IMR-90 (cell line): ENCODE data around the gene WASF1. TPM values are rescaled to one million over a fixed set of nuclear protein-coding genes. Genes with fewer than 3 reads are reported as not detected.

Experiments
- ATAC-seq: fragments of 200-7000 bp; cut with Tn5 transposase; 2 replicates; pipeline ENCODE4 v1.9.1; 2020; ENCODE audit warnings: low read depth, mild to moderate bottlenecking, moderate library complexity
- BruUV-seq: library from RNA; stranded (reverse); fragments of 400-500 nt; replicated peaks from 2 replicates; lab custom pipeline; 2021; lab: Mats Ljungman, UMichigan
- CTCF ChIA-PET: fragments of 300-600 bp; formaldehyde crosslinking; extraction: SDS; loops from one replicate; lab custom pipeline; 2021; ENCODE audit warnings: antibody characterized with exemption; lab: Yijun Ruan, JAX
- POLR2A ChIA-PET: fragments of 300-600 bp; sonication (Branson Sonifier 250); formaldehyde crosslinking; loops from one replicate; lab custom pipeline; 2022; ENCODE audit warnings: antibody characterized with exemption; ENCODE audit not compliant: unreplicated experiment; lab: Charles Lee
- DNase-seq: peaks from one replicate; pipeline ENCODE4 v3.0.0; 2013
- H2AFZ ChIP-seq: replicated peaks from 2 replicates; pipeline ENCODE3; 2013; ENCODE audit warnings: low read length, mild to moderate bottlenecking; ENCODE audit not compliant: poor library complexity
- H2AK5ac ChIP-seq: 2 replicates; pipeline ENCODE4 v1.6.1; 2013; ENCODE audit warnings: low read depth, low read length, inconsistent platforms
- H2AK9ac ChIP-seq: replicated peaks from 2 replicates; pipeline ENCODE3; 2013; ENCODE audit warnings: mild to moderate bottlenecking, low read depth, low read length, moderate library complexity; ENCODE audit not compliant: poor library complexity
- H2BK120ac ChIP-seq: 2 replicates; pipeline ENCODE4 v1.6.1; 2013; ENCODE audit warnings: low read depth, low read length, inconsistent platforms
- H2BK15ac ChIP-seq: 3 replicates; pipeline ENCODE4 v1.6.1; 2013; ENCODE audit warnings: low read depth, low read length, inconsistent platforms
- H2BK20ac ChIP-seq: 2 replicates; pipeline ENCODE4 v1.6.1; 2013; ENCODE audit warnings: low read depth, mild to moderate bottlenecking, inconsistent platforms, low read length, moderate library complexity
- H2BK5ac ChIP-seq: 2 replicates; pipeline ENCODE4 v1.6.1; 2013; ENCODE audit warnings: mild to moderate bottlenecking, low read depth, low read length, inconsistent platforms; ENCODE audit not compliant: poor library complexity, severe bottlenecking
- H3K14ac ChIP-seq: replicated peaks from 2 replicates; pipeline ENCODE4 v1.6.1; 2013; ENCODE audit warnings: low read depth, low read length, inconsistent platforms
- H3K18ac ChIP-seq: 2 replicates; pipeline ENCODE4 v1.6.1; 2013; ENCODE audit warnings: low read depth, low read length, control low read depth
- H3K23ac ChIP-seq: 2 replicates; pipeline ENCODE4 v1.6.1; 2013; ENCODE audit warnings: low read depth, low read length, inconsistent platforms
- H3K27ac ChIP-seq: 2 replicates; pipeline ENCODE4 v1.5.1; 2013; ENCODE audit warnings: mild to moderate bottlenecking, control low read depth, low read length; ENCODE audit not compliant: insufficient read depth
- H3K27me3 ChIP-seq: 2 replicates; pipeline ENCODE4 v1.6.1; 2013; ENCODE audit warnings: low read length; ENCODE audit not compliant: control insufficient read depth, insufficient read depth
- H3K36me3 ChIP-seq: 2 replicates; pipeline ENCODE4 v1.6.1; 2013; ENCODE audit warnings: low read length, mixed read lengths; ENCODE audit not compliant: control insufficient read depth, insufficient read depth
- H3K4ac ChIP-seq: 2 replicates; pipeline ENCODE4 v1.6.1; 2013; ENCODE audit warnings: low read depth, low read length, inconsistent platforms
- H3K4me1 ChIP-seq: 2 replicates; pipeline ENCODE4 v1.6.1; 2013; ENCODE audit warnings: low read length, mixed read lengths; ENCODE audit not compliant: control insufficient read depth, insufficient read depth
- H3K4me2 ChIP-seq: 2 replicates; pipeline ENCODE4 v1.6.1; 2013; ENCODE audit warnings: low read depth, mild to moderate bottlenecking, control low read depth, low read length, moderate library complexity
- H3K4me3 ChIP-seq: 2 replicates; pipeline ENCODE4 v1.5.1; 2013; ENCODE audit warnings: low read depth, mild to moderate bottlenecking, control low read depth, low read length, moderate library complexity; ENCODE audit not compliant: insufficient read depth
- H3K56ac ChIP-seq: 2 replicates; pipeline ENCODE4 v1.6.1; 2013; ENCODE audit warnings: low read length, inconsistent platforms; ENCODE audit not compliant: insufficient read depth; ENCODE audit errors: extremely low read depth
- H3K79me1 ChIP-seq, 2 experiments: 2 replicates each; pipeline ENCODE4 v1.6.1; 2013; ENCODE audit warnings: low read length in 2 of 2, inconsistent platforms in 1 of 2, low read depth in 1 of 2
- H3K9ac ChIP-seq: 2 replicates; pipeline ENCODE4 v1.6.1; 2013; ENCODE audit warnings: low read depth, low read length, control low read depth
- H3K9me1 ChIP-seq: 2 replicates; pipeline ENCODE4 v1.6.1; 2013; ENCODE audit warnings: low read length, inconsistent platforms; ENCODE audit not compliant: insufficient read depth
- H3K9me3 ChIP-seq: 2 replicates; pipeline ENCODE4 v1.6.1; 2013; ENCODE audit warnings: low read length; ENCODE audit not compliant: control insufficient read depth, insufficient read depth
- H4K20me1 ChIP-seq: 2 replicates; pipeline ENCODE4 v1.6.1; 2013; ENCODE audit warnings: low read length, inconsistent platforms; ENCODE audit not compliant: insufficient read depth
- H4K5ac ChIP-seq: 2 replicates; pipeline ENCODE4 v1.6.1; 2013; ENCODE audit warnings: mild to moderate bottlenecking, low read depth, low read length, control low read depth
- H4K8ac ChIP-seq, 2 experiments: 2 replicates each; pipeline ENCODE4 v1.6.1; 2013; ENCODE audit warnings: low read depth in 2 of 2, low read length in 2 of 2, control low read depth in 1 of 2, inconsistent platforms in 1 of 2
- H4K91ac ChIP-seq: 2 replicates; pipeline ENCODE4 v1.6.1; 2013; ENCODE audit warnings: low read depth, low read length, inconsistent platforms; ENCODE audit not compliant: insufficient read depth
- FOS ChIP-seq: fragments of 150-350 bp; IDR thresholded peaks from 2 replicates; pipeline ENCODE4 v1.6.1; 2016; ENCODE audit warnings: low read depth, low read length
- MAFK ChIP-seq: IDR thresholded peaks from 2 replicates; pipeline ENCODE4 v1.6.1; 2012; ENCODE audit warnings: low read depth, low read length, improper control_type of control experiment
- MXI1 ChIP-seq: IDR thresholded peaks from 2 replicates; pipeline ENCODE4 v1.6.1; 2012; ENCODE audit warnings: low read depth, mild to moderate bottlenecking, low read length, moderate library complexity, borderline replicate concordance
- dilution Hi-C: fragments of 300-500 bp; cut with HindIII; formaldehyde crosslinking; loops from one replicate; pipeline ENCODE4 v1.14.3; 2018; ENCODE audit warnings: low sequenced_read_pairs; ENCODE audit not compliant: unreplicated experiment
- in situ Hi-C: fragments of 300-500 bp; cut with MboI; formaldehyde crosslinking; loops from 3 replicates; pipeline ENCODE4 v1.14.3; 2019; ENCODE audit warnings: low sequenced_read_pairs, inconsistent platforms, mixed read lengths
- intact Hi-C: fragments of 100-400 bp; cut with micrococcal nuclease; formaldehyde crosslinking; loops from 2 replicates; pipeline ENCODE4 v1.10.0; 2022
- polyA plus RNA-seq, 3 experiments: library from polyadenylated mRNA; depleted of rRNA; stranded (reverse); fragments of >200 nt; gene quantifications; 2 replicates each; pipeline ENCODE4 v1.2.3, GENCODE V29; 2012; ENCODE audit warnings: low replicate concordance in 1 of 3
- total RNA-seq: library from RNA; depleted of rRNA; stranded (reverse); fragments of >200 nt; gene quantifications from 2 replicates; pipeline ENCODE4 v1.2.3, GENCODE V29; 2012

The WASF1 gene
- total and polyA plus RNA-seq, 2 of the 4 experiments (the other 2 are of a cell fraction): 3.0 to 17.3 TPM

DNA sequence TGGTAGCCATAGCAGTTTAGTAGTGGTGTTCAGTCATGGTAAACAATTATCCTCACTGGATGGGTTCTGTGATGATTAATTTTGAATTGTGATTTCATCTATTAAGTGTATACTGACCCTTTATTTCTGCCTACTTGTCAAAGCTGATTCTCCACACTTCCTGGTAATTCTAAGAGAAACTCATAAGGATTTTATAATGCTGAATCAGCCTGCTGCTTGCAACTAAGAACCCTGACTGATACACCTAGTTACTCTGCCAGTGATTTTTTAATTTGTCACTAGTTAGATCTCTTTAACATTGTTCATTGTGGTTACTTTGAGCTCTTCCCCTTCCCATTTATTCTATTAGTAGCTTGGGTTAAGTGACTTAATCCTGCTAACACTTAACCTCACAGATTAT lies 9.3 kb upstream of the WASF1 start:
- Histone ChIP-seq H4K8ac (no peak overlapping the region), H3K14ac (no peak overlapping the region), H3K4ac (no peak overlapping the region), H4K5ac (no peak overlapping the region), H3K4me2 (no peak overlapping the region), H2BK5ac (no peak overlapping the region), H3K79me1 (peaks cover 20 to 50% of the 10 kb centered on the region in 2 experiments), H2AFZ (no peak overlapping the region), H3K9me1 (0 out of 2 replicates have a peak, but pooled peaks cover 2% of the 10 kb centered on the region), H3K23ac (no peak overlapping the region), H3K4me3 (no peak overlapping the region), H4K91ac (no peak overlapping the region), H3K27ac (no peak overlapping the region), H3K56ac (no peak overlapping the region), H3K9ac (no peak overlapping the region), H2AK5ac (no peak overlapping the region), H4K20me1 (peaks cover 5% of the 10 kb centered on the region), H3K27me3 (no peaks in the 10 kb centered on the region), H3K4me1 (no peaks in the 10 kb centered on the region; the same call in 1 of the 2 replicates), H2BK120ac (no peak overlapping the region), H2AK9ac (no peak overlapping the region), H2BK20ac (no peak overlapping the region), H2BK15ac (no peak overlapping the region), H3K18ac (no peak overlapping the region), H3K36me3 (no peaks in the 10 kb centered on the region), H3K9me3 (no peaks in the 10 kb centered on the region)
- DNase-seq (peak; percentile 31), ATAC-seq (peak; percentile 40; the same call in 1 of the 2 replicates)
- CTCF ChIA-PET: interaction anchor here (0.7 kb wide), 1 partner anchor 214 kb away, joined by 4 read pairs; no protein-coding TSS in a partner anchor
- in situ Hi-C loops: no loop called here
- POLR2A ChIA-PET: no interaction called here
- dilution Hi-C loops: no loop called here
- TF ChIP-seq FOS: no peak
- TF ChIP-seq MAFK: peak; percentile 47; the same call in 1 of the 2 replicates
- TF ChIP-seq MXI1: no peak
- no TSS peak for BruUV-seq
- intact Hi-C loops: no loop called here
